ENCODE results near the gene TNFRSF1B.

TNFRSF1B gene

GRCh38 chr1:12162459-12163137 lies 4.2 kb upstream of the TNFRSF1B start:
- DNase-seq (ENCODE audit: low spot score), result no peak
- no peak for TF ChIP-seq CTCF (conservative IDR thresholded peaks at IDR 0.05; ENCODE audit: low read depth)
- H3K27ac ChIP-seq, result peak overlapping the region; percentile 72
- ChIA-PET CTCF (interaction anchor here (1.0 to 1.4 kb wide), 2 partner anchors 15 to 38 kb away, joined by 5 to 7 read pairs; no protein-coding TSS in a partner anchor), POLR2A (ENCODE audit: low non-redundant PET) (no interaction called here)

GRCh38 chr1:12163210-12163609 lies 3.6 kb upstream of the TNFRSF1B start:
- no peak overlapping the region for H3K27ac ChIP-seq
- POLR2A ChIA-PET (ENCODE audit: low non-redundant PET), result no interaction called here
- CTCF ChIA-PET, result no interaction called here
- no peak for DNase-seq (ENCODE audit: low spot score)
- no peak for TF ChIP-seq CTCF (conservative IDR thresholded peaks at IDR 0.05; ENCODE audit: low read depth)

- H3K27ac ChIP-seq, result no peak overlapping the region
- ChIA-PET POLR2A (ENCODE audit: low non-redundant PET) (no interaction called here), CTCF (no interaction called here)
- DNase-seq (ENCODE audit: low spot score), result no peak
- TF ChIP-seq CTCF (conservative IDR thresholded peaks at IDR 0.05; ENCODE audit: low read depth), result no peak
These were observed 2.6 kb upstream of the TNFRSF1B start for GRCh38 chr1:12164210-12164609.

DNA sequence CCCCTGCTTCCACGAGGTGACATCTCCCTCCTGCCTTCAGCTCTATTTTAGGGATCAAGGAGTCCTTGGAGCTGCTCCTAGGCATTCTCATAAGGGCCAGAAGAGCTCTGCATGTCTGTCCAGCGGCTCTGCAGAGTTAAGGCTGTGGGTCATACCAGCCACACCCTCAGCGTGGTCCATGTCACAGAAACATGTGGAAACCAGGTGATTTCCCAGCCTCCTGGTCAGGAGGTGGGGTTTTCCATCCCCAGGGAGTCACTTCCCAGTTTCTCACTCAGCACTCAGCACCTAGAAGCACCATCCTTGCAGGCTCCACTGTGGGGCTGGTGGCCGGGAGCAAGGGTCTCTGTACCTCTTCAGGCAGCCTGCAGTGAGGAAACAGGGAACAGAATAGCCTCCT lies 1.4 kb upstream of the TNFRSF1B start:
- DNase-seq (ENCODE audit: low spot score), result no peak
- ChIA-PET CTCF (interaction anchor here (0.8 kb wide), 1 partner anchor 41 kb away, joined by 3 read pairs; no protein-coding TSS in a partner anchor), POLR2A (ENCODE audit: low non-redundant PET) (no interaction called here)
- no peak overlapping the region for H3K27ac ChIP-seq
- no peak for TF ChIP-seq CTCF (conservative IDR thresholded peaks at IDR 0.05; ENCODE audit: low read depth)

- ChIA-PET POLR2A (ENCODE audit: low non-redundant PET) (no interaction called here), CTCF (no interaction called here)
These were observed 970 bp downstream of the TNFRSF1B start for GRCh38 chr1:12167493-12168429.

More at GRCh38 chr1:12167493-12168429, 970 bp downstream of the TNFRSF1B start:
- no peak for TF ChIP-seq CTCF (conservative IDR thresholded peaks at IDR 0.05; ENCODE audit: low read depth)
- DNase-seq (ENCODE audit: low spot score), result no peak
- H3K27ac ChIP-seq, result no peak overlapping the region
